ENCODE data around the gene SPSB3.

Gene SPSB3

DNA sequence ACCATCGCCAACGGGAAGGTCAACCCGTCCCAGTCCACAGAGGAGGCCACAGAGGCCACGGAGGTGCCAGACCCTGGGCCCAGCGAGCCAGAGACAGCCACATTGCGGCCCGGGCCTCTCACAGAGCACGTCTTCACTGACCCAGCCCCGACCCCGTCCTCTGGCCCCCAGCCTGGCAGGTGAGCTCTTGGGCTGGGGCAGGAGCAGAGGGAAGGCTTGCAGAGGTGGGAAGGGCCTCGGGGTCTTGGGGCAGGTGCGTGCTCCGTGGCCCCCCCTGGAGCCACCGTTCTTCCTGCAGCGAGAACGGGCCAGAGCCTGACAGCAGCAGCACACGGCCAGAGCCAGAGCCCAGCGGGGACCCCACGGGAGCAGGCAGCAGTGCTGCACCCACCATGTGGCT, 16.1 kb downstream of the SPSB3 start:
- TF ChIP-seq, protein P1, sequence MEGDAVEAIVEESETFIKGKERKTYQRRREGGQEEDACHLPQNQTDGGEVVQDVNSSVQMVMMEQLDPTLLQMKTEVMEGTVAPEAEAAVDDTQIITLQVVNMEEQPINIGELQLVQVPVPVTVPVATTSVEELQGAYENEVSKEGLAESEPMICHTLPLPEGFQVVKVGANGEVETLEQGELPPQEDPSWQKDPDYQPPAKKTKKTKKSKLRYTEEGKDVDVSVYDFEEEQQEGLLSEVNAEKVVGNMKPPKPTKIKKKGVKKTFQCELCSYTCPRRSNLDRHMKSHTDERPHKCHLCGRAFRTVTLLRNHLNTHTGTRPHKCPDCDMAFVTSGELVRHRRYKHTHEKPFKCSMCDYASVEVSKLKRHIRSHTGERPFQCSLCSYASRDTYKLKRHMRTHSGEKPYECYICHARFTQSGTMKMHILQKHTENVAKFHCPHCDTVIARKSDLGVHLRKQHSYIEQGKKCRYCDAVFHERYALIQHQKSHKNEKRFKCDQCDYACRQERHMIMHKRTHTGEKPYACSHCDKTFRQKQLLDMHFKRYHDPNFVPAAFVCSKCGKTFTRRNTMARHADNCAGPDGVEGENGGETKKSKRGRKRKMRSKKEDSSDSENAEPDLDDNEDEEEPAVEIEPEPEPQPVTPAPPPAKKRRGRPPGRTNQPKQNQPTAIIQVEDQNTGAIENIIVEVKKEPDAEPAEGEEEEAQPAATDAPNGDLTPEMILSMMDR (IDR thresholded peaks at IDR 0.05), result no peak
- Histone ChIP-seq H3K27ac (no peak overlapping the region), H3K4me3 (no peak overlapping the region)
- DNase-seq (ENCODE audit: low spot score), result no peak

DNA sequence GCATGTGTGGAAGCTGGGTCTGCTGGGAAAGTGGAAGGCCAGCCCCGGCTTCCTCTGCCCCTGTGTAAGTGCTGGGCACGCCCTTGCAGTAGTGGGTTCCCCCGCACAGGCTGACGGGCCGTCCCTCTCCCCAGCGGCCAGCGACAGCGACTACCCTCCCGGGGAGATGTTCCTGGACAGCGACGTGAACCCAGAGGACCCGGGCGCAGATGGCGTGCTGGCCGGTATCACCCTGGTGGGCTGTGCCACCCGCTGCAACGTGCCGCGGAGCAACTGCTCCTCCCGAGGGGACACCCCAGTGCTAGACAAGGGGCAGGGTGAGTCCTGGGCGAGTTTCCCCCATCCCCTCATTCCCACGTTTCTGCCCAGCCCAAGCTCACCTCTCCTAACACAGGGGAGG, 16.5 kb downstream of the SPSB3 start:
- no peak for DNase-seq (ENCODE audit: low spot score)
- TF ChIP-seq, protein P1 (IDR thresholded peaks at IDR 0.05), result no peak
- Histone ChIP-seq H3K27ac (no peak overlapping the region), H3K4me3 (no peak overlapping the region)

DNA sequence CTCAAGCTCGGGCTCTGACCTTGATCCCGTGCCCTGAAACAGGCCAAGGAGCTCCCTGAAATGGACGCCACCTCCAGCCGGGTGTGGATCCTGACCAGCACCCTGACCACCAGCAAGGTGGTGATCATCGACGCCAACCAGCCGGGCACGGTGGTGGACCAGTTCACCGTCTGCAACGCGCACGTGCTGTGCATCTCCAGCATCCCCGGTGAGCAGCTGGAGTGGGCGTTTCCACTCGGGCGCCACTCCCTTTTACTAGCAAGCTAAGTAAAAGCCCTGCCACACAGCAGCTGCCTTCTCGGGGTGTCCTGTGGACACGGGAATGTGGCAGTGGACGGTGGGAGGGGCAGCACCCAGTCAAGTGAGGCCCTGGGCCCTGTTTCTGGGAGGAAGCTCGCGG, 17.4 kb downstream of the SPSB3 start:
- DNase-seq (ENCODE audit: low spot score), result no peak
- TF ChIP-seq, protein P1 (IDR thresholded peaks at IDR 0.05), result no peak
- H3K27ac ChIP-seq, result no peak overlapping the region
- H3K4me3 ChIP-seq, result no peak overlapping the region

DNA sequence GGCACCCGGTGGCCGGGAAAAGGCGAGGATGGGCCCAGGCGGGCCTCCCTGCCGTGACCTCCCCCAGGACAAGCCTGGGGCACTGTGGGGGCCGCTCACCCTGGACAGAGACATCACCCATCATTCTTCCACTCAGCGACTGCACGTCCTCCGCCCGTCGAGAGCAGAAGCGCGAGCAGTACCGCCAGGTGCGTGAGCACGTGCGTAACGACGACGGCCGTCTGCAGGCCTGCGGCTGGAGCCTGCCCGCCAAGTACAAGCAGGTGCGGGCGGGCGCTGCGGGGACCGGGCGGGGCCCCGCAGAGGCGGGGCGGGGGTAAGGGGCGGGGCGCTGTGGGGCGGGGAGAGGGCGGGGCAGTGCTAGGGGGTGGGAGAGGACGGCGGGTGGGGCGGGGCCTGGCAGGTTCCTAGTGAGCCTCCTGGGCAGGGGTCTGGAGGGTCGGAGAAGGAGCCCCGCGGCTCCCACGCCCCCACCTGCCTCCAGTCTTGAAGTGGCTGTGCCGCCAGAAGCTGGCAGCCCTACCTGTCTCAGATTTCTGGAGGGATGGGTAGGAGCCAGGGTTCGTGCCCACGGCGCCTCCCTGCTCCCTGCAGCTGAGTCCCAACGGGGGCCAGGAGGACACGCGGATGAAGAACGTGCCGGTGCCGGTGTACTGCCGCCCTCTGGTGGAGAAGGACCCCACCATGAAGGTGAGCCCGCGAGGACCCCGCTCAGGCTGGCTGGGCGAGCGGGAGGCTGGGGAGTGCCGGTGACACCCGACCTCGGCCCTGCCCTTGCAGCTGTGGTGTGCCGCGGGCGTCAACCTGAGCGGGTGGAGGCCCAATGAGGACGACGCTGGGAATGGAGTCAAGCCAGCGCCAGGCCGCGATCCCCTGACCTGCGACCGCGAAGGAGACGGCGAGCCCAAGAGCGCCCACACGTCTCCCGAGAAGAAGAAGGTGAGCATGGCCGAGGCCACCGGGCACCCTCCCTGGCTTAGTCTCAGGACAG, 18.6 kb downstream of the SPSB3 start:
- no peak overlapping the region for H3K4me3 ChIP-seq
- DNase-seq (ENCODE audit: low spot score), result no peak
- TF ChIP-seq, protein P1 (IDR thresholded peaks at IDR 0.05), result no peak
- peak overlapping the region in 1 of 2 donors; percentile 22 for H3K27ac ChIP-seq

DNA sequence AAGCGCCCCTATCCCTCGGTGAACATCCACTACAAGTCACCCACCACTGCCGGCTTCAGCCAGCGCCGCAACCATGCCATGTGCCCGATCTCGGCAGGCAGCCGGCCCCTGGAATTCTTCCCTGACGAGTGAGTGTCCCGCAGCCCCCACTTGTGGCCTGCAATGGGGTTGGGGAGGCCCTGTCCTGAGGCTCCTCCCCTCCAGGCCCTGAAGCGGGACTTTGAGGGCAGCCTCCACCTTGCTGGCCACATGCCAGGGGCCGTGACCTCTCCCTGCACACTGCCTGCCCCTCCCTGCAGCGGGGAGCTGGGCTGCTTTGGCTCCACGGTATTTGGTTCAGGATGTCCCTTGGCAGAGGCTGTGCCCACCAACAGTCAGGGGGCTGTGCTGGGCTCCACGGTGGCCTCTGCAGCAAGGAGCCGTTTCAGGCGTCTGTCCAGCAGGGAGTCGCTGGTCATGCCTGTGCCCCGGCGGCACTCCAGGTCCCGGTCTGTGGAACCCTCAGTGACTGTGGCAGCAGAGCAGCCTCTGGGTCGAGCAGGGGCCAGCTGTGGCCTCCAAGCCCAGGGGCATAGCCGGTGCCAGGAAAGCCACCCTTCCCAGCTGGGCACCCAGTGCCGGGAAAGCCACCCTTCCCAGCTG, 19.4 kb downstream of the SPSB3 start:
- no peak for DNase-seq (ENCODE audit: low spot score)
- Histone ChIP-seq H3K27ac (no peak overlapping the region), H3K4me3 (no peak overlapping the region)
- TF ChIP-seq, protein P1 (IDR thresholded peaks at IDR 0.05), result no peak

DNA sequence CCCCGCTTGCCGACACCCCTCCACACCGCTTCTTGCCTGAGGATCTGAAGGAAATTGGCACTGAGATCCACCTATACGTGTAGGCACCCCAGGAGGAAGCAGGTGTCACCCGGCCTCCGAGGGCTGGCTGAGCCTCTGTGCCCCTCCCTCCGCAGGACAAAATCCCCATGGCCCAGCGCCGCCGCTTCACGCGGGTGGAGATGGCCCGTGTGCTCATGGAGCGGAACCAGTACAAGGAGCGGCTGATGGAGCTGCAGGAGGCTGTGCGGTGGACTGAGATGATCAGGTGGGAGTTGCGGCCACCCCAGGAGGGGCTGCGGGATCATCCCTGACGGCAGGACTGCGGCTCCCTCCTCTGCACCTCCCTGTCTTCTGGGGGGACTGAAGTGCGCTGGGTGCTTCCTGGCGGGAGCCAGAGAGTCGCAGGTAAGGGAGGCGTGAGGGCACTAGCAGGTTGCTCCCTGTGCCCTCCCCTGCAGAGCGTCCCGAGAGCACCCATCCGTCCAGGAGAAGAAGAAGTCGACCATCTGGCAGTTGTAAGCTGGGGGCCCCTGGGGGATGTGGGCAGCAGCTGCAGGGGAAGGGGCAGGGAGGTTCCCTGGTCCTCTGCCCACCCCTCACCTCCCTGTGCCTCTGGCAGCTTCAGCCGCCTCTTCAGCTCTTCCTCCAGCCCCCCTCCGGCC, 20.0 kb downstream of the SPSB3 start:
- DNase-seq (ENCODE audit: low spot score), result no peak
- no peak overlapping the region for H3K27ac ChIP-seq
- no peak overlapping the region for H3K4me3 ChIP-seq
- TF ChIP-seq, protein P1 (IDR thresholded peaks at IDR 0.05), result no peak
